Kidney capillary endothelial cell (primary cell): ENCODE results near the gene FAM20C.

Experiments used
- DNase-seq: peaks from one replicate; pipeline ENCODE4 v3.0.0-alpha.2; 2018; ENCODE audit warnings: low spot score

Gene FAM20C

GRCh38 chr7:273327-273726 lies 81.0 kb downstream of the FAM20C start:
- DNase-seq = no peak

GRCh38 chr7:274266-274665 lies 81.9 kb downstream of the FAM20C start:
- DNase-seq = no peak

- no peak for DNase-seq
Observed at GRCh38 chr7:276230-276835, 84.0 kb downstream of the FAM20C start.

- no peak for DNase-seq
Observed at GRCh38 chr7:277228-277627, 84.9 kb downstream of the FAM20C start.

GRCh38 chr7:278081-278480 lies 85.7 kb downstream of the FAM20C start:
- DNase-seq = no peak

- DNase-seq = no peak
Observed at GRCh38 chr7:279821-280220, 87.5 kb downstream of the FAM20C start.

- DNase-seq = no peak
Observed at GRCh38 chr7:280461-280860, 88.1 kb downstream of the FAM20C start.

- DNase-seq = no peak
Observed at GRCh38 chr7:281637-282036, 89.3 kb downstream of the FAM20C start.

GRCh38 chr7:282621-283020 lies 90.2 kb downstream of the FAM20C start:
- no peak for DNase-seq

GRCh38 chr7:284762-285722 lies 92.7 kb downstream of the FAM20C start:
- no peak for DNase-seq

- DNase-seq = no peak
Observed at GRCh38 chr7:285731-286130, 93.4 kb downstream of the FAM20C start.

- DNase-seq = no peak
Observed at GRCh38 chr7:286266-286665, 93.9 kb downstream of the FAM20C start.

GRCh38 chr7:288671-289101 lies 96.3 kb downstream of the FAM20C start:
- no peak for DNase-seq

- DNase-seq = no peak
Observed at GRCh38 chr7:289209-289755, 96.9 kb downstream of the FAM20C start.

GRCh38 chr7:289756-290553 lies 97.6 kb downstream of the FAM20C start, which contains the start of gene FOXL3:
TSS of gene FOXL3 (plus strand) at chr7:290170. CDS start at chr7:290170, 0 bp downstream.
- DNase-seq = no peak

- no peak for DNase-seq
Observed at GRCh38 chr7:290554-291372, 98.4 kb downstream of the FAM20C start.

- no peak for DNase-seq
Observed at GRCh38 chr7:291373-292092, 99.2 kb downstream of the FAM20C start.

GRCh38 chr7:292226-292625 lies 99.9 kb downstream of the FAM20C start:
- no peak for DNase-seq

GRCh38 chr7:292826-293225 lies 100.5 kb downstream of the FAM20C start:
- no peak for DNase-seq

- no peak for DNase-seq
Observed at GRCh38 chr7:293681-294439, 101.5 kb downstream of the FAM20C start.
